HFF-Myc (cell line): ENCODE measurements around the gene HEXD.

Experiments
- DNase-seq: peaks from one replicate; pipeline ENCODE4 v3.0.0-alpha.2; 2011; ENCODE audit warnings: low read depth; ENCODE audit errors: extremely low read depth
- H3K4me3 ChIP-seq: replicated peaks from 2 replicates; pipeline ENCODE4 v1.5.1; 2011; ENCODE audit warnings: low read depth, mild to moderate bottlenecking, control low read depth, low read length
- CTCF ChIP-seq: IDR thresholded peaks from 2 replicates; pipeline ENCODE4 v1.5.1; 2012; ENCODE audit warnings: mild to moderate bottlenecking, low read depth, low read length, control low read depth; ENCODE audit errors: missing control alignments

Gene HEXD

DNA sequence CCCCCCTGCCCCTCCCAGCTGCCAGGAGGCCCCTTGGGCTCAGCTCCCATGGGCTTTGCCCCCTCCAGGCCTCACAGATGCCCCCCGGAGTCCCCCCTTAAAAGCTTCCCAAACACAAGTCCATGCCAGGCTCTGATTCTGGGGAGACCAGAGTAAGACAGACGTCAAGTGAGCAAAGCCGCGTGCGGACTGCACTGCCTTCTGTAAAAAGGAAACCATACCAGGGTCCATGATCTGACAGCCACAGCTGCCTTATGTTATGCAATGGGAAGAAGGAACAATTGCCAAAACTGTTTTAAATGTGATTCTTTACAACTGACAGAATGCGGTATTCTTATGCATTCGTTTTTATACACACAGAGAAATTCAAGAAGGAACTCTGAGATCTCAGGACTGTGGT lies 17.9 kb upstream of the HEXD start:
- H3K4me3 ChIP-seq: no peak overlapping the region
- no peak for DNase-seq
- no peak for TF ChIP-seq CTCF

DNA sequence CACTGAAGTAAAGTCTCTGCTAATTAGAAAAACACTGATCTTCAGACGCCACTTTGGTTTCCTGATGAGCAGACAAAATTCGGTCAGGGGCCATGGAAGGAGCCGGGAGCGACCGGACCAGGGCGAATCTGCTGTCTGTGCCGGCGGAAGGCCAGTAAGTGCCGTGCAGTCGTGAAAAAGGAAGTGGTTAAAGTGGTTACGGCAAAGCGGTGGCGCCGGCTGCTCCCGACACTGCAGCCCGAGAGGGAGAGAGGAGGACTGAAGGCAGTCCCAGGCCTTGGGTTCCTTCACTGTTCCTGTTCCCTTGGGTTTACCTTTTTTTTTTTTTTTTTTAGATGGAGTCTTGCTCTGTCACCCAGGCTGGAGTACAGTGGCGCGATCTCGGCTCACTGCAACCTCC lies 17.3 kb upstream of the HEXD start:
- H3K4me3 ChIP-seq: no peak overlapping the region
- TF ChIP-seq CTCF: no peak
- no peak for DNase-seq

DNA sequence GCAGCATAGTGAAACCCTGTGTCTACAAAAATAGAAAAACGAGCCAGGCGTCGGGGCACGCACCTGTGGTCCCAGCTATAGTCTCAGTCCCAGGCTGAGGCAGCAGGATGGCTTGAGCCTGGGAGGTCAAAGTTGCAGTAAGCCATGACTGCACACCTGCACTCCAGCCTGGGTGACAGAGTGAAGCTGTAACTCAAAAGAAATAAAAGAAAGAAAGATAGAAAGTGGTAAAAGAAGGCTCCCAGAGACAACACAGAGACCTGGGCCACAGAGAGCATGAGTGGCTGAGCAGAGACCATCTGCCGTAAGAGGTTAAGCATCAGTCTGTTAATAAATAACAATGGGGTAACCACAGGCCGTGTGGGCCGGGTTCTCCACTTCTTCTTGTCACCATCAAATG lies 15.3 kb upstream of the HEXD start:
- DNase-seq: no peak
- no peak for TF ChIP-seq CTCF
- H3K4me3 ChIP-seq: no peak overlapping the region

DNA sequence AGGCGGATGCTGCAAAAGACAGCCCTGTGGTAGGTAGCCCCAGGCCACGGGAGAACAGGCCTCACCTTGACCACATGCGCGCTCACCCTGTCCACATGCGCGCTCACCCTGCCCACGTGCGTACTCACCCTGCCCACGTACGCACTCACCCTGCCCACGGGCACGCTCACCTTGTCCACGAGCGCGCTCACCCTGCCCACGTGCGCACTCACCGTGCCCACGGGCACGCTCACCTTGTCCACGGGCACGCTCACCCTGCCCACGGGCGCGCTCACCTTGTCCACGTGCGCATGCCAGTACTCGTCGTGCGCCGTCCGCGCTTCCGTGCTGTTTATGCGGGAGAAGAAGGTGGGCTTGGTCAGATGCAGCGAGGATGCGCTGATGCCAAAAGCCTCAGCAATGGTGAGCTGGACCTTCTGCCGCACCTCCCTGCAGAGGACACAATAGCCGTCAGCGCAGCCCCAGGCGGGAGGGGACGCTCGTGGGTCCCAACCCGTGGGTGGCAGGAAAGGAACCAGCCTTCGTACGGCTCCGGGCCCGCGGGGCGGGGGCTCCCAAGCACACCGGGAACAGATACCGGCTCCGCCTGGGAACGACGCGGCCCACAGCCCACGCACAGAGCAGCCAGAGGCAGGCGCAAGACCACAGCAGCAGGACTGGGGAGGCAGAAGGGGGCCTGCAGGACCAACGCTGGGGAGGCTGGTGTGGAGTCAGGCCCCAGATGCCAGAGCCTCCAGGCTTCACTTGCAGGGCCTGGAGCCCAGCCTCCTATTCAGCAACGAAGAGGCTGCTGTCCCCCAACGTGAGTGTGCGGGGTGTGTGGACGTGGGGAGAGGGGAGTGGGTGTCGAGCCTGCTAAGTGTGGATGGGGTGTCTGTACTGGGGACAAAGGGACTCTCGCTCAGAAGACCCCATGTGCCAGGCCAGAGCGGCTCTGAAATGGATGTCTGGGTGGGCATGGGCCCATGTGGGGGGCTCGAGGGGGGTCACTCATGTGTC lies 14.2 kb upstream of the HEXD start:
- no peak overlapping the region for H3K4me3 ChIP-seq
- no peak for DNase-seq
- no peak for TF ChIP-seq CTCF

GRCh38 chr17:82405051-82405450 lies 13.1 kb upstream of the HEXD start:
- no peak for DNase-seq
- H3K4me3 ChIP-seq: no peak overlapping the region
- no peak for TF ChIP-seq CTCF

DNA sequence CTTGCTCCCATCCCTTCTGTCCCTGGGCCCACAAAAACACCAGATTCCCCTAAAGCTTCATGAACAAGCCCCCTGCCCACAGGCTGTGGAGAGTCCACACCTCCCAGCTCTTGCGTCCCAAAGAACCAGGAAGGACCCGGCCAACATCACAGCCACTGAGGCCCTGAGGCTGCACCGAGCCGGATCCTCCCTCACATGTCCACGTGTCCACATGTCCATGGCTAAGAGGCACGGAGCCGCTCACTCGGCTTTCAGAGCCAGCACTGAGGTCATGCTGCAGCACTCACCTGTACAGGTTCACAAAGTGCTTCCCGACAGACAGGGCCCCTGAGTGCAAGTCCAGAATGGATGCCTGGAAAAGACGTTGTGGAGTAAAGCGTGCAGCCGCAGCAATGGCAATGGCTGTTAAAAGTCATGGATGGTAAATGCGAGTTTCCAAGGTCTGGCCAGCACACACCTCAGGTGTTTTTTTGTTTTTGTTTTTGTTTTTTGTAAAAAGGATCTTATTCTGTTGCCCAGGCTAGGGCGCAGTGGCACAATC lies 11.9 kb upstream of the HEXD start:
- no peak for TF ChIP-seq CTCF

More for the DNA sequence above, 11.9 kb upstream of the HEXD start:
- no peak for DNase-seq
- H3K4me3 ChIP-seq: no peak overlapping the region
